H1 (cell line): ENCODE data around the gene RTL3. TPM values are rescaled to one million over a fixed set of nuclear protein-coding genes. Genes with fewer than 3 reads are reported as not detected.

Experiments used
- CTCF ChIA-PET: fragments of 300-600 bp; sonication (Branson Sonifier 250); formaldehyde crosslinking; loops from one replicate; lab custom pipeline; 2021; ENCODE audit not compliant: partially characterized antibody; lab: Charles Lee
- POLR2A ChIA-PET: fragments of 300-600 bp; sonication (Branson Sonifier 250); formaldehyde crosslinking; loops from one replicate; lab custom pipeline; 2021; ENCODE audit warnings: inconsistent platforms; ENCODE audit not compliant: partially characterized antibody; lab: Charles Lee
- DNase-seq, 2 experiments: peaks; one replicate each; pipeline versions ENCODE4 v3.0.0 to v3.0.0-alpha.2; 2010 to 2022; ENCODE audit warnings: low spot score in 2 of 2, low read depth in 1 of 2, mixed read lengths in 1 of 2
- FAIRE-seq: peaks from 2 replicates; lab custom pipeline; 2011; peaks lifted over from hg19 to GRCh38; lab: Jason Lieb, UNC
- H2AFZ ChIP-seq: 2 replicates; pipeline ENCODE4 v1.8.1; 2012; ENCODE audit warnings: low read length, inconsistent platforms
- H2AK5ac ChIP-seq: 2 replicates; pipeline ENCODE4 v1.6.1; 2013; ENCODE audit warnings: low read depth, low read length
- H2BK120ac ChIP-seq: replicated peaks from 2 replicates; pipeline ENCODE3; 2013; ENCODE audit warnings: low read depth, low read length, inconsistent platforms
- H2BK12ac ChIP-seq: 2 replicates; pipeline ENCODE4 v1.6.1; 2013; ENCODE audit warnings: low read depth, low read length
- H2BK15ac ChIP-seq: 2 replicates; pipeline ENCODE4 v1.6.1; 2013; ENCODE audit warnings: low read length
- H2BK20ac ChIP-seq: 2 replicates; pipeline ENCODE4 v1.6.1; 2013; ENCODE audit warnings: low read length
- H2BK5ac ChIP-seq: 2 replicates; pipeline ENCODE4 v1.6.1; 2013; ENCODE audit warnings: low read depth, low read length
- H3K14ac ChIP-seq: 2 replicates; pipeline ENCODE4 v1.6.1; 2013; ENCODE audit warnings: inconsistent platforms; ENCODE audit not compliant: insufficient read length
- H3K18ac ChIP-seq: 2 replicates; pipeline ENCODE4 v1.6.1; 2013; ENCODE audit warnings: low read length; ENCODE audit errors: extremely low read depth
- H3K23ac ChIP-seq: 2 replicates; pipeline ENCODE4 v1.6.1; 2013; ENCODE audit warnings: inconsistent platforms; ENCODE audit not compliant: insufficient read length
- H3K23me2 ChIP-seq: 2 replicates; pipeline ENCODE4 v1.6.1; 2013; ENCODE audit warnings: low read depth, low read length
- H3K27ac ChIP-seq: 2 replicates; pipeline ENCODE4 v1.6.1; 2011; ENCODE audit warnings: low read depth, low read length, inconsistent platforms
- H3K27me3 ChIP-seq, 4 experiments: replicated peaks in 1 of 4; 1 replicate in 1 of 4; 2 replicates in 3 of 4; pipeline versions ENCODE4 v1.6.1 to v1.8.1; 2011 to 2013; ENCODE audit warnings: low read length in 3 of 4, mild to moderate bottlenecking in 3 of 4, inconsistent platforms in 2 of 4, mixed read lengths in 2 of 4, moderate library complexity in 1 of 4; ENCODE audit not compliant: control insufficient read depth in 3 of 4, insufficient read depth in 3 of 4; ENCODE audit errors: extremely low read depth in 1 of 4
- H3K36me3 ChIP-seq, 4 experiments: 2 replicates each; pipeline versions ENCODE4 v1.6.1 to v1.8.1; 2011 to 2013; ENCODE audit warnings: mild to moderate bottlenecking in 4 of 4, low read length in 3 of 4, moderate library complexity in 2 of 4, control low read depth in 1 of 4, inconsistent platforms in 1 of 4; ENCODE audit not compliant: insufficient read depth in 4 of 4, control insufficient read depth in 2 of 4
- H3K4ac ChIP-seq: replicated peaks from 2 replicates; pipeline ENCODE3; 2013; ENCODE audit warnings: low read length, low read depth, mixed read lengths, inconsistent platforms; ENCODE audit not compliant: insufficient read length
- H3K4me1 ChIP-seq, 4 experiments: replicated peaks in 1 of 4; 1 replicate in 1 of 4; 2 replicates in 3 of 4; pipeline versions ENCODE4 v1.6.1 to v1.8.1; 2011 to 2013; ENCODE audit warnings: low read length in 3 of 4, inconsistent platforms in 2 of 4, mixed read lengths in 1 of 4; ENCODE audit not compliant: insufficient read depth in 4 of 4, control insufficient read depth in 3 of 4
- H3K4me2 ChIP-seq, 2 experiments: 2 replicates each; pipeline versions ENCODE4 v1.6.1 to v1.8.1; 2011 to 2013; ENCODE audit warnings: low read depth in 2 of 2, low read length in 2 of 2, control low read depth in 1 of 2, inconsistent platforms in 1 of 2, mild to moderate bottlenecking in 1 of 2; ENCODE audit not compliant: insufficient read depth in 1 of 2
- H3K4me3 ChIP-seq, 4 experiments: fragments of 200-600, 300-600 bp in 1 of 4; sonication (generic), shearing (Covaris generic), sonication (Bioruptor Twin) in 1 of 4; 2 replicates each; pipeline versions ENCODE4 v1.5.1 to v1.8.1; 2011 to 2016; ENCODE audit warnings: low read length in 4 of 4, low read depth in 3 of 4, control low read depth in 2 of 4, inconsistent platforms in 2 of 4, mild to moderate bottlenecking in 2 of 4, mixed read lengths in 1 of 4, moderate library complexity in 1 of 4; ENCODE audit not compliant: insufficient read depth in 2 of 4; ENCODE audit errors: extremely low read depth in 1 of 4
- H3K56ac ChIP-seq: replicated peaks from 2 replicates; pipeline ENCODE3; 2013; ENCODE audit warnings: low read depth, mild to moderate bottlenecking, mixed read lengths, low read length, inconsistent platforms; ENCODE audit not compliant: insufficient read length
- H3K79me1 ChIP-seq: 2 replicates; pipeline ENCODE4 v1.6.1; 2013; ENCODE audit warnings: low read depth, low read length, control low read depth
- H3K79me2 ChIP-seq, 2 experiments: 2 replicates each; pipeline versions ENCODE4 v1.6.1 to v1.8.1; 2012 to 2013; ENCODE audit warnings: low read length in 2 of 2, mild to moderate bottlenecking in 2 of 2, inconsistent platforms in 1 of 2; ENCODE audit not compliant: insufficient read depth in 2 of 2, control insufficient read depth in 1 of 2
- H3K9ac ChIP-seq, 4 experiments: replicated peaks in 1 of 4; 1 replicate in 1 of 4; 2 replicates in 3 of 4; pipeline versions ENCODE4 v1.6.1 to v1.8.1; 2011 to 2013; ENCODE audit warnings: low read depth in 3 of 4, low read length in 3 of 4, control low read depth in 2 of 4, mild to moderate bottlenecking in 2 of 4, moderate library complexity in 2 of 4, inconsistent platforms in 1 of 4; ENCODE audit errors: extremely low read depth in 1 of 4
- H3K9me3 ChIP-seq, 2 experiments: 2 replicates each; pipeline versions ENCODE4 v1.6.1 to v1.8.1; 2012 to 2013; ENCODE audit warnings: mild to moderate bottlenecking in 2 of 2, moderate library complexity in 2 of 2, control low read depth in 1 of 2, inconsistent platforms in 1 of 2, low read depth in 1 of 2, low read length in 1 of 2, mixed read lengths in 1 of 2; ENCODE audit not compliant: insufficient read depth in 2 of 2
- H4K20me1 ChIP-seq, 2 experiments: replicated peaks in 1 of 2; 2 replicates each; pipeline versions ENCODE3 to v1.8.1; 2011 to 2013; ENCODE audit warnings: inconsistent platforms in 2 of 2, low read length in 2 of 2, mild to moderate bottlenecking in 1 of 2; ENCODE audit not compliant: insufficient read depth in 2 of 2, control insufficient read depth in 1 of 2
- H4K5ac ChIP-seq: 2 replicates; pipeline ENCODE4 v1.6.1; 2013; ENCODE audit warnings: low read length, low read depth, mixed read lengths, inconsistent platforms; ENCODE audit not compliant: insufficient read length
- H4K8ac ChIP-seq: 2 replicates; pipeline ENCODE4 v1.8.0; 2013; ENCODE audit warnings: mild to moderate bottlenecking, moderate library complexity, low read length, inconsistent platforms; ENCODE audit not compliant: insufficient read depth; ENCODE audit errors: extremely low read depth
- H4K91ac ChIP-seq: replicated peaks from 2 replicates; pipeline ENCODE3; 2013; ENCODE audit warnings: low read length, mixed read lengths, inconsistent platforms; ENCODE audit not compliant: insufficient read length
- JUND ChIP-seq: IDR thresholded peaks from 2 replicates; pipeline ENCODE4 v1.6.1; 2011; ENCODE audit warnings: mild to moderate bottlenecking, improper control_type of control experiment, low read length
- SAP30 ChIP-seq: fragments of 300-600 bp; sonication (generic); IDR thresholded peaks from 2 replicates; pipeline ENCODE4 v1.7.1; 2012; ENCODE audit warnings: low read length, moderate library complexity, mild to moderate bottlenecking, inconsistent platforms; ENCODE audit not compliant: insufficient read depth, insufficient replicate concordance
- SP4 ChIP-seq: IDR thresholded peaks from 2 replicates; pipeline ENCODE4 v1.6.1; 2012; ENCODE audit warnings: low read length, inconsistent platforms
- SRF ChIP-seq: IDR thresholded peaks from 2 replicates; pipeline ENCODE4 v1.6.1; 2011; ENCODE audit warnings: mild to moderate bottlenecking, low read depth, low read length, moderate library complexity
- TAF1 ChIP-seq: IDR thresholded peaks from 2 replicates; pipeline ENCODE4 v1.6.1; 2011; ENCODE audit warnings: mild to moderate bottlenecking, low read depth, low read length
- WGBS, 2 experiments: shearing (Covaris generic) in 1 of 2; methylation state at CpG; one replicate each; pipeline versions ENCODE4 v1.1.6 to v1.1.7; 2013 to 2015; ENCODE audit warnings: low lambda C conversion rate in 2 of 2, mixed read lengths in 2 of 2, inconsistent platforms in 1 of 2, low coverage in 1 of 2, missing lambda C conversion rate in 1 of 2; ENCODE audit not compliant: insufficient replicate concordance in 2 of 2, insufficient coverage in 1 of 2, insufficient read length in 1 of 2; ENCODE audit errors: extremely low coverage in 1 of 2, missing lambda C conversion rate in 1 of 2; 5-methylcytosine and 5-hydroxymethylcytosine counted together
- polyA plus RNA-seq, 7 experiments: library from polyadenylated mRNA; depleted of rRNA in 3 of 7; stranded (reverse) in 5 of 7; unstranded in 2 of 7; fragments of >200 nt in 5 of 7; fragments of 200-250 nt in 2 of 7; gene quantifications; 1 replicate in 5 of 7; 2 replicates in 1 of 7; 4 replicates in 1 of 7; pipeline versions ENCODE4 v1.2.1 to v1.2.3, GENCODE V29; 2011 to 2013; ENCODE audit warnings: missing spikeins in 2 of 7, mixed read lengths in 2 of 7
- total RNA-seq: library from RNA; stranded (reverse); fragmentation: NEBNext Ultra II Directional; extraction: Animal tissue kit (Norgen Biotek cat#: 25700); gene quantifications from 2 replicates; pipeline ENCODE4 v1.2.1, GENCODE V29; 2021

RTL3 gene
- total and polyA plus RNA-seq, 2 of the 8 experiments (the other 6 are each of a cell fraction or from before 2014, with no cell fraction given) = not detected

- Histone ChIP-seq H4K8ac (no peak overlapping the region), H3K9ac (no peak overlapping the region), H3K36me3 (no peaks in the 10 kb centered on the region), H3K79me2 (no peaks in the 10 kb centered on the region), H3K23ac (no peak overlapping the region), H3K56ac (no peak overlapping the region), H2BK15ac (no peak overlapping the region), H2BK5ac (no peak overlapping the region), H3K27me3 (no peaks in the 10 kb centered on the region), H3K79me1 (no peaks in the 10 kb centered on the region), H3K4me1 (no peaks in the 10 kb centered on the region)
- POLR2A ChIA-PET = no interaction called here
- no peak for FAIRE-seq
- TF ChIP-seq SAP30 (no peak), SP4 (no peak), JUND (no peak), TAF1 (no peak), SRF (no peak)
- TF ChIP-seq, all 59 proteins: peak for 0
- Histone ChIP-seq H3K4me3 (no peak overlapping the region), H2BK12ac (no peak overlapping the region), H4K5ac (no peak overlapping the region), H4K91ac (no peak overlapping the region), H3K18ac (no peak overlapping the region), H3K9me3 (no peaks in the 10 kb centered on the region), H2BK120ac (no peak overlapping the region), H3K4me2 (no peak overlapping the region), H4K20me1 (no peaks in the 10 kb centered on the region), H2BK20ac (no peak overlapping the region), H2AK5ac (no peak overlapping the region), H3K23me2 (no peaks in the 10 kb centered on the region), H3K4ac (no peak overlapping the region), H3K14ac (no peak overlapping the region), H3K27ac (no peak overlapping the region), H2AFZ (no peak overlapping the region)
- DNase-seq = no peak
- CTCF ChIA-PET = no interaction called here
- WGBS, 2 experiments = 100% methylated on average over 1 of the region's 2 CpGs; no CpG with 5 or more reads in 1 of the 2 experiments
These were observed 40.1 kb downstream of the RTL3 start for GRCh38 chrX:78618987-78619386.
